Gastrocnemius medialis (tissue), 4 donors: ENCODE results near the gene IFITM10.

ENCODE experiments used
- CTCF ChIP-seq, 5 experiments: fragments of 450-650 bp in 3 of 5; fragments of 200-600 bp in 2 of 5; sonication (generic) in 2 of 5; IDR thresholded peaks in 4 of 5; conservative IDR thresholded peaks in 1 of 5; 1 replicate in 4 of 5; 2 replicates in 1 of 5; pipeline ENCODE4 v1.5.1; 2016 to 2019; ENCODE audit warnings: antibody characterized with exemption in 5 of 5, mild to moderate bottlenecking in 3 of 5, moderate library complexity in 3 of 5
- POLR2A ChIP-seq, 2 donors: fragments of 450-650 bp; IDR thresholded peaks; one replicate each; pipeline ENCODE4 v1.6.1; 2017; ENCODE audit warnings: antibody characterized with exemption in 2 of 2, mild to moderate bottlenecking in 2 of 2, moderate library complexity in 2 of 2

- TF ChIP-seq CTCF (IDR thresholded peaks at IDR 0.05 in 4 of 5, conservative IDR thresholded peaks at IDR 0.05 in 1 of 5), result no peak
- TF ChIP-seq POLR2A (IDR thresholded peaks at IDR 0.05), result no peak
Measured at GRCh38 chr11:1765871-1766718, 15.7 kb upstream of the IFITM10 start.
